ENCODE measurements around the gene PRSS53.

DNA sequence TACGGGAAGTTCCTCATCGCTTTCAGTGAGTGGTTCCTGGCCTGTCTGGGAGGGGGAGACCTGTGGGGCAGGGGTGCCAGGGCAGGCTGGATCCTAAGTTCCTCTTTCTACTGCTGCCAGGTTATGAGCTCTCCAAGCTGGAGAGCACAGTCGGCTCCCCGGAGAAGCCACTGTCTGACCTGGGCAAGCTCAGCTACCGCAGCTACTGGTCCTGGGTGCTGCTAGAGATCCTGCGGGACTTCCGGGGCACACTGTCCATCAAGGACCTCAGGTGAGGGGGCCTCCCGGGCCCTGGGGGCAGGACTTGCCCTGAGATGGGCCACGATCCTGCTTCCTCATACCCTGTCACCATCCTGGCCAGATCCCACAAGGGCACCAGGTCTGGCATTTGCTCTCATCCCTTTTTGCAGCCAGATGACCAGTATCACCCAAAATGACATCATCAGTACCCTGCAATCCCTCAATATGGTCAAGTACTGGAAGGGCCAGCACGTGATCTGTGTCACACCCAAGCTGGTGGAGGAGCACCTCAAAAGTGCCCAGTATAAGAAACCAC, 41.7 kb upstream of the PRSS53 start:
- TF ChIP-seq, protein P1, sequence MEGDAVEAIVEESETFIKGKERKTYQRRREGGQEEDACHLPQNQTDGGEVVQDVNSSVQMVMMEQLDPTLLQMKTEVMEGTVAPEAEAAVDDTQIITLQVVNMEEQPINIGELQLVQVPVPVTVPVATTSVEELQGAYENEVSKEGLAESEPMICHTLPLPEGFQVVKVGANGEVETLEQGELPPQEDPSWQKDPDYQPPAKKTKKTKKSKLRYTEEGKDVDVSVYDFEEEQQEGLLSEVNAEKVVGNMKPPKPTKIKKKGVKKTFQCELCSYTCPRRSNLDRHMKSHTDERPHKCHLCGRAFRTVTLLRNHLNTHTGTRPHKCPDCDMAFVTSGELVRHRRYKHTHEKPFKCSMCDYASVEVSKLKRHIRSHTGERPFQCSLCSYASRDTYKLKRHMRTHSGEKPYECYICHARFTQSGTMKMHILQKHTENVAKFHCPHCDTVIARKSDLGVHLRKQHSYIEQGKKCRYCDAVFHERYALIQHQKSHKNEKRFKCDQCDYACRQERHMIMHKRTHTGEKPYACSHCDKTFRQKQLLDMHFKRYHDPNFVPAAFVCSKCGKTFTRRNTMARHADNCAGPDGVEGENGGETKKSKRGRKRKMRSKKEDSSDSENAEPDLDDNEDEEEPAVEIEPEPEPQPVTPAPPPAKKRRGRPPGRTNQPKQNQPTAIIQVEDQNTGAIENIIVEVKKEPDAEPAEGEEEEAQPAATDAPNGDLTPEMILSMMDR (IDR thresholded peaks at IDR 0.05) = no peak
- TF ChIP-seq SIN3A (IDR thresholded peaks at IDR 0.05; ENCODE audit: borderline replicate concordance, insufficient read depth, low read depth, low read length) (no peak), POLR2AphosphoS5 (IDR thresholded peaks at IDR 0.05; ENCODE audit: low read depth, low read length) (no peak), TCF7L2 (IDR thresholded peaks at IDR 0.05; ENCODE audit: low read depth, low read length) (no peak)
